K562 (cell line): ENCODE measurements around the gene NCAPG2. TPM values are rescaled to one million over a fixed set of nuclear protein-coding genes. Genes with fewer than 3 reads are reported as not detected.

Experiments
- ATAC-seq: fragments of 200-7000 bp; cut with Tn5 transposase; 3 replicates; pipeline ENCODE4 v1.9.1; 2020; ENCODE audit warnings: moderate library complexity
- BruUV-seq: library from RNA; stranded (reverse); fragments of 400-500 nt; replicated peaks from 2 replicates; lab custom pipeline; 2021; lab: Mats Ljungman, UMichigan
- CTCF ChIA-PET: fragments of 300-600 bp; formaldehyde crosslinking; extraction: SDS; loops from one replicate; lab custom pipeline; 2021; ENCODE audit warnings: low intra/inter-chr PET ratio; lab: Yijun Ruan, JAX
- POLR2A ChIA-PET: fragments of 300-600, 350-650 bp; sonication (Branson Sonifier 250); formaldehyde crosslinking; extraction: SDS; loops from one replicate; lab custom pipeline; 2021; ENCODE audit warnings: antibody characterized with exemption, inconsistent platforms; lab: Yijun Ruan, JAX
- DNase-seq, 4 experiments: peaks; one replicate each; pipeline versions ENCODE4 v3.0.0 to v3.0.0-alpha.2; 2011 to 2018; ENCODE audit warnings: low spot score in 3 of 4, mixed read lengths in 3 of 4; ENCODE audit errors: extremely low read depth in 1 of 4
- FAIRE-seq: peaks from 2 replicates; lab custom pipeline; 2011; peaks lifted over from hg19 to GRCh38; lab: Jason Lieb, UNC
- H2AFZ ChIP-seq: 2 replicates; pipeline ENCODE4 v1.6.0; 2011; ENCODE audit warnings: low read depth, low read length, control low read depth, inconsistent platforms
- H3K27ac ChIP-seq: fragments of 200-600 bp; 3 replicates; pipeline ENCODE4 v1.8.0; 2011; ENCODE audit warnings: low read depth, mild to moderate bottlenecking, control low read depth, inconsistent platforms, low read length, moderate library complexity, mixed read lengths; ENCODE audit errors: extremely low read depth
- H3K27me3 ChIP-seq, 2 experiments: fragments of 300-600 bp in 1 of 2; 2 replicates in 1 of 2; 3 replicates in 1 of 2; pipeline versions ENCODE4 v1.6.0 to v1.8.0; 2011; ENCODE audit warnings: inconsistent platforms in 2 of 2, low read length in 2 of 2, mild to moderate bottlenecking in 1 of 2, mixed read lengths in 1 of 2, moderate library complexity in 1 of 2; ENCODE audit not compliant: control insufficient read depth in 2 of 2, insufficient read depth in 2 of 2
- H3K36me3 ChIP-seq: fragments of 300-600 bp; 3 replicates; pipeline ENCODE4 v1.8.0; 2011; ENCODE audit warnings: mild to moderate bottlenecking, low read length, inconsistent platforms; ENCODE audit not compliant: control insufficient read depth, insufficient read depth
- H3K4me1 ChIP-seq, 2 experiments: fragments of 200-600 bp in 1 of 2; replicated peaks in 1 of 2; 2 replicates in 1 of 2; 3 replicates in 1 of 2; pipeline versions ENCODE4 v1.5.1 to v1.8.0; 2011; ENCODE audit warnings: inconsistent platforms in 2 of 2, low read length in 2 of 2, mild to moderate bottlenecking in 1 of 2, mixed read lengths in 1 of 2, moderate library complexity in 1 of 2; ENCODE audit not compliant: control insufficient read depth in 2 of 2, insufficient read depth in 2 of 2
- H3K4me2 ChIP-seq: 2 replicates; pipeline ENCODE4 v1.6.1; 2011; ENCODE audit warnings: low read length, control low read depth, inconsistent platforms, mixed read lengths; ENCODE audit not compliant: insufficient read depth
- H3K4me3 ChIP-seq: fragments of 200-600 bp; sonication (generic), shearing (Covaris generic); 2 replicates; pipeline ENCODE4 v1.5.1; 2016; ENCODE audit warnings: control low read depth, inconsistent platforms
- H3K79me2 ChIP-seq: fragments of 200-600 bp; 3 replicates; pipeline ENCODE4 v1.8.0; 2011; ENCODE audit warnings: low read length, inconsistent platforms; ENCODE audit not compliant: control insufficient read depth, insufficient read depth
- H3K9ac ChIP-seq, 2 experiments: 2 replicates each; pipeline versions ENCODE4 v1.6.0 to v1.6.1; 2011; ENCODE audit warnings: low read depth in 2 of 2, low read length in 2 of 2, control low read depth in 1 of 2, inconsistent platforms in 1 of 2, mild to moderate bottlenecking in 1 of 2, mixed read lengths in 1 of 2; ENCODE audit not compliant: insufficient read depth in 1 of 2
- H3K9me1 ChIP-seq: one replicate; pipeline ENCODE4 v1.6.0; 2011; ENCODE audit warnings: inconsistent platforms, mild to moderate bottlenecking, low read length, moderate library complexity; ENCODE audit not compliant: control insufficient read depth, insufficient read depth
- H3K9me3 ChIP-seq: replicated peaks from 2 replicates; pipeline ENCODE4 v1.5.1; 2011; ENCODE audit warnings: low read depth, low read length, inconsistent platforms; ENCODE audit not compliant: control insufficient read depth, insufficient read depth
- H4K20me1 ChIP-seq: replicated peaks from 2 replicates; pipeline ENCODE4 v1.6.1; 2011; ENCODE audit warnings: low read length, inconsistent platforms, mixed read lengths; ENCODE audit not compliant: control insufficient read depth, insufficient read depth
- NEUROD1 ChIP-seq: fragments of 150-350 bp; IDR thresholded peaks from 2 replicates; pipeline ENCODE4 v1.6.1; 2014; ENCODE audit warnings: borderline replicate concordance, low read length, low read depth; ENCODE audit not compliant: partially characterized antibody
- PML ChIP-seq: IDR thresholded peaks from 2 replicates; pipeline ENCODE4 v1.6.1; 2012; ENCODE audit warnings: low read length, inconsistent platforms
- POLR2G ChIP-seq: fragments of 200-400 bp; formaldehyde crosslinking; IDR thresholded peaks from 2 replicates; pipeline ENCODE4 v1.6.1; 2017; ENCODE audit warnings: low read depth, mild to moderate bottlenecking, antibody characterized with exemption, low read length, moderate library complexity
- RBM22 ChIP-seq: fragments of 200-400 bp; formaldehyde crosslinking; IDR thresholded peaks from 2 replicates; pipeline ENCODE4 v1.6.1; 2018; ENCODE audit warnings: low read length, low read depth; ENCODE audit not compliant: poor library complexity, severe bottlenecking
- TBL1XR1 ChIP-seq, 2 experiments: IDR thresholded peaks; 2 replicates each; pipeline ENCODE4 v1.6.1; 2012; ENCODE audit warnings: improper control_type of control experiment in 2 of 2, low read length in 2 of 2, mild to moderate bottlenecking in 1 of 2
- ZNF639 ChIP-seq, 2 experiments: fragments of 200-800 bp in 1 of 2; sonication (Bioruptor generic) in 1 of 2; sonication (generic) in 1 of 2; formaldehyde crosslinking in 1 of 2; IDR thresholded peaks in 1 of 2; conservative IDR thresholded peaks in 1 of 2; 2 replicates each; pipeline versions ENCODE4 v1.5.0 to v1.6.1; 2016 to 2020; ENCODE audit warnings: missing compliant biosample characterization in 1 of 2, missing genetic modification characterization in 1 of 2, missing genetic modification reagents in 1 of 2
- WGBS: fragments of 100-300 bp; shearing (Covaris generic); methylation state at CpG from one replicate; pipeline ENCODE4 v1.1.6; 2016; ENCODE audit warnings: low coverage, mixed read lengths; ENCODE audit not compliant: insufficient coverage; ENCODE audit errors: missing lambda C conversion rate; 5-methylcytosine and 5-hydroxymethylcytosine counted together
- in situ Hi-C: fragments of 300-500 bp; cut with MboI; formaldehyde crosslinking; loops from 4 replicates; pipeline ENCODE4 v1.15.0; 2018; ENCODE audit warnings: inconsistent platforms, mixed read lengths
- intact Hi-C: fragments of 100-400 bp; cut with micrococcal nuclease; formaldehyde crosslinking; loops from 2 replicates; pipeline ENCODE4 v1.14.2; 2022
- polyA plus RNA-seq, 8 experiments: library from polyadenylated mRNA; depleted of rRNA in 4 of 8; stranded (reverse) in 5 of 8; unstranded in 3 of 8; fragments of >200 nt; fragmentation: Nextera tagmentation in 2 of 8; fragmentation: Illumina TruSeq in 1 of 8; extraction: Ambion mirVana in 2 of 8; extraction: Trizol in 1 of 8; gene quantifications; 2 replicates each; pipeline versions ENCODE4 v1.2.1 to v1.2.3, GENCODE V29; 2011 to 2014; ENCODE audit warnings: inconsistent platforms in 1 of 8, missing spikeins in 1 of 8
- total RNA-seq, 7 experiments: library from RNA; depleted of rRNA in 6 of 7; stranded (reverse); fragments of >200 nt in 6 of 7; fragmentation: Illumina TruSeq in 2 of 7; extraction: Trizol in 2 of 7; gene quantifications; 2 replicates each; pipeline versions ENCODE4 v1.2.1 to v1.2.3, GENCODE V29; 2011 to 2021; ENCODE audit warnings: low replicate concordance in 1 of 7

Gene NCAPG2
- total and polyA plus RNA-seq, 9 of the 15 experiments (the other 6 are each of a cell fraction or from before 2014, with no cell fraction given): 21.5 to 127 (median 86.1) TPM

- Histone ChIP-seq H3K4me3 (no peak overlapping the region), H3K79me2 (no peaks in the 10 kb centered on the region), H3K9me3 (no peaks in the 10 kb centered on the region), H3K9ac (no peak overlapping the region), H3K27ac (no peak overlapping the region), H3K4me2 (no peak overlapping the region)
- ATAC-seq (peak; percentile 23; the same call in 2 of the 3 replicates), FAIRE-seq (no peak), DNase-seq (peak in 1 of 4 experiments; percentile 22)
- in situ Hi-C loops (no loop called here), intact Hi-C loops (no loop called here)
- BruUV-seq: no TSS peak
- TF ChIP-seq ZNF639 (CRISPR knock-in tag; conservative IDR thresholded peaks at IDR 0.05 in 1 of 2, IDR thresholded peaks at IDR 0.05 in 1 of 2) (no peak), RBM22 (peak; percentile 37), PML (0 out of 2 replicates have a peak, but pooled peaks have one; percentile 5), NEUROD1 (no peak), POLR2G (peak; percentile 59), TBL1XR1 (IDR thresholded peaks at IDR 0.05; ENCODE audit: low read length in 2 of 2) (no peak)
- TF ChIP-seq, all 486 proteins: peak for 3
- peaks cover 83% of the 10 kb centered on the region for H3K36me3 ChIP-seq
- ChIA-PET CTCF (no interaction called here), POLR2A (interaction anchor here (0.9 to 1.6 kb wide), 3 partner anchors 8 to 34 kb away, joined by 3 to 5 read pairs (median 4); no protein-coding TSS in a partner anchor)
- H4K20me1 ChIP-seq: no peaks in the 10 kb centered on the region
- H3K27me3 ChIP-seq: no peaks in the 10 kb centered on the region
- H3K9me1 ChIP-seq: no peaks in the 10 kb centered on the region
- H3K4me1 ChIP-seq: peaks cover 0 to 3% of the 10 kb centered on the region in 2 experiments; a peak in 1 of 5 replicates
- 96% methylated on average over 11 of the region's 11 CpGs for WGBS
- no peak overlapping the region for H2AFZ ChIP-seq
These were observed 49.1 kb downstream of the NCAPG2 start for GRCh38 chr7:158655507-158655906.
